ENCODE data around the gene GDPD4.

Gene GDPD4

GRCh38 chr11:77170107-77170506 is 131.4 kb downstream of the GDPD4 start:
- DNase-seq: no peak

GRCh38 chr11:77167791-77168190 is 133.7 kb downstream of the GDPD4 start:
- no peak for DNase-seq

- no peak for DNase-seq
Observed at GRCh38 chr11:77167111-77167626, 134.3 kb downstream of the GDPD4 start.
